DLD1 (cell line): ENCODE results near the gene DOCK10.
"Not testable (repeated sequence)": the region's sequence is repeated elsewhere in the genome, so short reads cannot be mapped to it uniquely, and the experiment has no call there.

Experiments used
- in situ Hi-C: cut with HindIII; loops from 2 replicates; pipeline ENCODE4 v1.10.0; 2017; ENCODE audit warnings: low sequenced_read_pairs

Gene DOCK10

GRCh38 chr2:225041851-225042799, at the start of gene DOCK10:
Gene DOCK10 (minus strand): TSS chr2:225042468. CDS start chr2:225042374, 94 bp downstream.
- in situ Hi-C loops, result no loop called here

GRCh38 chr2:225091336-225091735, 49.1 kb upstream of the DOCK10 start:
- in situ Hi-C loops, result no loop called here

- in situ Hi-C loops, result no loop called here
These were observed 48.5 kb upstream of the DOCK10 start for GRCh38 chr2:225090746-225091145.

- in situ Hi-C loops, result no loop called here
These were observed 44.6 kb upstream of the DOCK10 start for GRCh38 chr2:225086915-225087314.

- in situ Hi-C loops, result no loop called here
These were observed 44.2 kb upstream of the DOCK10 start for GRCh38 chr2:225086439-225086838.

- in situ Hi-C loops, result no loop called here
These were observed 41.0 kb upstream of the DOCK10 start for GRCh38 chr2:225083276-225083675.

GRCh38 chr2:225076125-225076524, 33.9 kb upstream of the DOCK10 start:
- in situ Hi-C loops, result no loop called here

- in situ Hi-C loops, result no loop called here
These were observed 32.8 kb upstream of the DOCK10 start for GRCh38 chr2:225074919-225075681.

- in situ Hi-C loops, result no loop called here
These were observed 32.1 kb upstream of the DOCK10 start for GRCh38 chr2:225074366-225074765.

- in situ Hi-C loops, result no loop called here
These were observed 30.9 kb upstream of the DOCK10 start for GRCh38 chr2:225073198-225073597.

GRCh38 chr2:225072444-225072843, 30.2 kb upstream of the DOCK10 start:
- in situ Hi-C loops, result no loop called here

- in situ Hi-C loops, result no loop called here
These were observed 28.5 kb upstream of the DOCK10 start for GRCh38 chr2:225070811-225071210.

GRCh38 chr2:225069966-225070365, 27.7 kb upstream of the DOCK10 start:
- in situ Hi-C loops, result no loop called here

GRCh38 chr2:225069477-225069876, 27.2 kb upstream of the DOCK10 start:
- in situ Hi-C loops, result no loop called here

GRCh38 chr2:225065882-225066281, 23.6 kb upstream of the DOCK10 start:
- in situ Hi-C loops, result no loop called here

GRCh38 chr2:225064928-225065327, 22.7 kb upstream of the DOCK10 start:
- in situ Hi-C loops, result no loop called here

- in situ Hi-C loops, result no loop called here
These were observed 22.1 kb upstream of the DOCK10 start for GRCh38 chr2:225064362-225064761.

GRCh38 chr2:225056330-225057073, 14.2 kb upstream of the DOCK10 start:
- in situ Hi-C loops, result no loop called here

- in situ Hi-C loops, result no loop called here
These were observed 13.4 kb upstream of the DOCK10 start for GRCh38 chr2:225055714-225056113.

GRCh38 chr2:225052703-225053102, 10.4 kb upstream of the DOCK10 start:
- in situ Hi-C loops, result no loop called here

- in situ Hi-C loops, result not testable (repeated sequence)
These were observed 5.2 kb upstream of the DOCK10 start for GRCh38 chr2:225047502-225047901.
